22Rv1 (cell line): ENCODE data around the gene BDNF.
"Not testable (repeated sequence)": the region's sequence is repeated elsewhere in the genome, so short reads cannot be mapped to it uniquely, and the experiment has no call there.

Experiments
- H3K27ac ChIP-seq: fragments of 450-650 bp; 2 replicates; pipeline ENCODE4 v1.5.1; 2017
- CTCF ChIP-seq: fragments of 450-650 bp; IDR thresholded peaks from 2 replicates; pipeline ENCODE4 v1.5.1; 2017; ENCODE audit warnings: mild to moderate bottlenecking
- ZFX ChIP-seq: fragments of 450-650 bp; IDR thresholded peaks from 2 replicates; pipeline ENCODE4 v1.6.1; 2017; ENCODE audit warnings: antibody characterized with exemption, borderline replicate concordance

Gene BDNF

GRCh38 chr11:27635567-27636037 is 64.7 kb downstream of the BDNF start:
- no peak overlapping the region for H3K27ac ChIP-seq
- TF ChIP-seq ZFX (no peak), CTCF (no peak)

- not testable (repeated sequence) for H3K27ac ChIP-seq
Observed at GRCh38 chr11:27634776-27635175, 65.5 kb downstream of the BDNF start.

- H3K27ac ChIP-seq = not testable (repeated sequence)
Observed at GRCh38 chr11:27634282-27634681, 66.0 kb downstream of the BDNF start.

- H3K27ac ChIP-seq = not testable (repeated sequence)
Observed at GRCh38 chr11:27629023-27629422, 71.2 kb downstream of the BDNF start.

GRCh38 chr11:27627979-27628378 is 72.3 kb downstream of the BDNF start:
- TF ChIP-seq ZFX (no peak), CTCF (no peak)
- H3K27ac ChIP-seq = no peak overlapping the region

GRCh38 chr11:27626938-27627586 is 73.2 kb downstream of the BDNF start:
- TF ChIP-seq ZFX (no peak), CTCF (no peak)
- no peak overlapping the region for H3K27ac ChIP-seq

GRCh38 chr11:27626269-27626937 is 73.9 kb downstream of the BDNF start:
- no peak overlapping the region for H3K27ac ChIP-seq
- no peak for TF ChIP-seq ZFX
- no peak for TF ChIP-seq CTCF

GRCh38 chr11:27625347-27625912 is 74.8 kb downstream of the BDNF start:
- H3K27ac ChIP-seq = no peak overlapping the region
- no peak for TF ChIP-seq ZFX
- TF ChIP-seq CTCF = no peak
